Uterus (tissue), 4 donors: Measurements from ENCODE around the gene RTP5. TPM values are rescaled to one million over a fixed set of nuclear protein-coding genes. Genes with fewer than 3 reads are reported as not detected.

ENCODE experiments used
- DNase-seq, 2 donors: peaks; one replicate each; pipeline ENCODE4 v3.0.0-alpha.2; 2019 to 2020
- H3K27ac ChIP-seq, 2 donors: fragments of 200-600 bp; sonication (generic); 1 replicate in 1 of 2; 2 replicates in 1 of 2; pipeline ENCODE4 v1.5.1; 2016 to 2018
- H3K27me3 ChIP-seq, 2 donors: fragments of 200-600 bp; sonication (generic); one replicate each; pipeline ENCODE4 v1.5.1; 2018 to 2019; ENCODE audit warnings: control low read depth in 1 of 2
- H3K36me3 ChIP-seq, 2 donors: fragments of 200-600 bp; sonication (generic); one replicate each; pipeline ENCODE4 v1.5.1; 2019; ENCODE audit warnings: control low read depth in 1 of 2
- H3K4me1 ChIP-seq, 2 donors: fragments of 200-600 bp; sonication (generic); one replicate each; pipeline ENCODE4 v1.5.1; 2018 to 2019; ENCODE audit warnings: control low read depth in 1 of 2
- H3K4me3 ChIP-seq, 2 donors: fragments of 200-600 bp; sonication (generic); 1 replicate in 1 of 2; 2 replicates in 1 of 2; pipeline ENCODE4 v1.5.1; 2018 to 2019; ENCODE audit warnings: mild to moderate bottlenecking in 1 of 2
- H3K9me3 ChIP-seq, 2 donors: fragments of 200-600 bp; sonication (generic); one replicate each; pipeline ENCODE4 v1.5.1; 2019; ENCODE audit warnings: control low read depth in 1 of 2
- POLR2A ChIP-seq, 2 donors: fragments of 450-650 bp; IDR thresholded peaks; one replicate each; pipeline ENCODE4 v1.6.1; 2016; ENCODE audit warnings: antibody characterized with exemption in 2 of 2, mild to moderate bottlenecking in 1 of 2, moderate library complexity in 1 of 2
- intact Hi-C: fragments of 100-400 bp; cut with DNase I; formaldehyde crosslinking; loops from one replicate; pipeline ENCODE4 v1.15.1; 2023; ENCODE audit warnings: low total_unique reads
- total RNA-seq, 4 donors: library from RNA; depleted of rRNA in 3 of 4; stranded (reverse); fragments of >200 nt in 3 of 4; gene quantifications; one replicate each; pipeline versions ENCODE4 v1.1.0 to v1.2.4, GENCODE V29; 2014 to 2023
- TF ChIP-seq, protein P1 (sequence below), 4 experiments: fragments of 200-600 bp in 2 of 4; fragments of 450-650 bp in 2 of 4; sonication (generic) in 2 of 4; IDR thresholded peaks; one replicate each; pipeline ENCODE4 v1.5.1; 2016 to 2019; ENCODE audit warnings: antibody characterized with exemption in 4 of 4, mild to moderate bottlenecking in 2 of 4, moderate library complexity in 1 of 4
- donor health status: DM: yes; HTN: yes; CAD: no.

Gene RTP5
- total RNA-seq, 4 donors from 2014 or later = 0.15 TPM; not detected in 3

DNA sequence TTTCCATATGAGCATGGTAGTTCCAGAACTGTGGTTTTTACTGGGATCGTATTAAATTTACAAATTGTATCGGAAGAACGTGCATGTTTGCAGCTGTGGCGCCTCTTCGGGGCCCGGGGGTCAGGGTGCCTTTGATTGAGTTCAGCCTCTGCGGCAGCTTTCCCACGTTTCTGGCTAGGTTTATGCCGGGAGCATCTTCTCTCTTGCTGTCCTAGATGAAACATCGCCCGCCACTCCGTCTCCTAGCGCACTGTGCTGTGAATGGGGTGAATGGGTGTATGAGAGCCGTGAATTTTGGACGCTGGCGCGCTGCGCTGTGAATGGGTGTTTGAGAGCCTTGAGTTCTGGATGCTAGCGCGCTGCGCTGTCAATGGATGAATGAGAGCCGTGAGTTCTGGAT lies 23.1 kb upstream of the RTP5 start:
- H3K9me3 ChIP-seq = no peaks in the 10 kb centered on the region
- peaks cover 0 to 5% of the 10 kb centered on the region in 2 donors for H3K4me1 ChIP-seq
- no peaks in the 10 kb centered on the region for H3K36me3 ChIP-seq
- no peak overlapping the region for H3K27ac ChIP-seq
- no peak for DNase-seq
- TF ChIP-seq, protein P1, sequence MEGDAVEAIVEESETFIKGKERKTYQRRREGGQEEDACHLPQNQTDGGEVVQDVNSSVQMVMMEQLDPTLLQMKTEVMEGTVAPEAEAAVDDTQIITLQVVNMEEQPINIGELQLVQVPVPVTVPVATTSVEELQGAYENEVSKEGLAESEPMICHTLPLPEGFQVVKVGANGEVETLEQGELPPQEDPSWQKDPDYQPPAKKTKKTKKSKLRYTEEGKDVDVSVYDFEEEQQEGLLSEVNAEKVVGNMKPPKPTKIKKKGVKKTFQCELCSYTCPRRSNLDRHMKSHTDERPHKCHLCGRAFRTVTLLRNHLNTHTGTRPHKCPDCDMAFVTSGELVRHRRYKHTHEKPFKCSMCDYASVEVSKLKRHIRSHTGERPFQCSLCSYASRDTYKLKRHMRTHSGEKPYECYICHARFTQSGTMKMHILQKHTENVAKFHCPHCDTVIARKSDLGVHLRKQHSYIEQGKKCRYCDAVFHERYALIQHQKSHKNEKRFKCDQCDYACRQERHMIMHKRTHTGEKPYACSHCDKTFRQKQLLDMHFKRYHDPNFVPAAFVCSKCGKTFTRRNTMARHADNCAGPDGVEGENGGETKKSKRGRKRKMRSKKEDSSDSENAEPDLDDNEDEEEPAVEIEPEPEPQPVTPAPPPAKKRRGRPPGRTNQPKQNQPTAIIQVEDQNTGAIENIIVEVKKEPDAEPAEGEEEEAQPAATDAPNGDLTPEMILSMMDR (IDR thresholded peaks at IDR 0.05) = no peak
- TF ChIP-seq POLR2A (IDR thresholded peaks at IDR 0.05) = no peak
- H3K27me3 ChIP-seq = no peaks in the 10 kb centered on the region
- intact Hi-C loops = no loop called here
- H3K4me3 ChIP-seq = no peak overlapping the region

DNA sequence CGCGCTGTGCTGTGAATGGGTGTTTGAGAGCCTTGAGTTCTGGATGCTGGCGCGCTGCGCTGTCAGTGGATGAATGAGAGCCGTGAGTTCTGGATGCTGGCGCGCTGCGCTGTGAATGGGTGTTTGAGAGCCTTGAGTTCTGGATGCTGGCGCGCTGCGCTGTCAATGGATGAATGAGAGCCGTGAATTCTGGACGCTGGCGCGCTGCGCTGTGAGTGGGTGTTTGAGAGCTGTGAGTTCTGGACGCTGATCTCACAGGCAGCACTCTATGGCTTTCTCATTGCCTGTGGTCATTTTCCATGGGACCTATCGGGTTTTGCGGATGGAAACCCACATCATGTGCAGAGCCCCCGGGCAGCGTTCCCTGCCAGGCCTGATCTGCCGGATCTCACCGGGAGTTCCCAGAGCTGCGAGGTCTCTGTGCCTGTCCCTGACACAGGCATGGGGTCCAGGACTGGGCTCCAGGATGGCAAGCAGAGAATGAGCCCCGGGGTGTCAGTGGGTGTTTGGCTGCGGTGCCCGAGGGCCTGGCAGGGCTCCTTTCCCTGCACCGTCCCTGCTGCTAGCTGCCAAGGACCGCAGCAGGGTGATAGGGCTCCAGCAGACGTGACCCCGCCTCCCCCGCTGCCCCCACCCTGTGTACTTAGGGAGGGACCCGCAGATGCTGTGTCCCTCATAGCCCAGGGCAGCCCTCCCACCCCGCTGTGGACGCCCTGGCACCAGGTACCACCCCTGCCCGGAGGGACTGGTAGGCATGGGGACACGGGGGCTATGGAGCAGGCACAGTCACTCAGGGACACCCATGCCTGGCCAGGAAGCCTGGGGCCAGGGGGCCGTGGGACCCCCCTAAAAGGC lies 20.5 kb upstream of the RTP5 start:
- Histone ChIP-seq H3K27ac (no peak overlapping the region), H3K27me3 (no peaks in the 10 kb centered on the region), H3K36me3 (no peaks in the 10 kb centered on the region), H3K4me3 (no peak overlapping the region), H3K9me3 (no peaks in the 10 kb centered on the region), H3K4me1 (peaks cover 0 to 5% of the 10 kb centered on the region in 2 donors)
- no peak for DNase-seq
- TF ChIP-seq POLR2A (IDR thresholded peaks at IDR 0.05) = no peak
- TF ChIP-seq, protein P1 (IDR thresholded peaks at IDR 0.05) = no peak
- intact Hi-C loops = no loop called here

DNA sequence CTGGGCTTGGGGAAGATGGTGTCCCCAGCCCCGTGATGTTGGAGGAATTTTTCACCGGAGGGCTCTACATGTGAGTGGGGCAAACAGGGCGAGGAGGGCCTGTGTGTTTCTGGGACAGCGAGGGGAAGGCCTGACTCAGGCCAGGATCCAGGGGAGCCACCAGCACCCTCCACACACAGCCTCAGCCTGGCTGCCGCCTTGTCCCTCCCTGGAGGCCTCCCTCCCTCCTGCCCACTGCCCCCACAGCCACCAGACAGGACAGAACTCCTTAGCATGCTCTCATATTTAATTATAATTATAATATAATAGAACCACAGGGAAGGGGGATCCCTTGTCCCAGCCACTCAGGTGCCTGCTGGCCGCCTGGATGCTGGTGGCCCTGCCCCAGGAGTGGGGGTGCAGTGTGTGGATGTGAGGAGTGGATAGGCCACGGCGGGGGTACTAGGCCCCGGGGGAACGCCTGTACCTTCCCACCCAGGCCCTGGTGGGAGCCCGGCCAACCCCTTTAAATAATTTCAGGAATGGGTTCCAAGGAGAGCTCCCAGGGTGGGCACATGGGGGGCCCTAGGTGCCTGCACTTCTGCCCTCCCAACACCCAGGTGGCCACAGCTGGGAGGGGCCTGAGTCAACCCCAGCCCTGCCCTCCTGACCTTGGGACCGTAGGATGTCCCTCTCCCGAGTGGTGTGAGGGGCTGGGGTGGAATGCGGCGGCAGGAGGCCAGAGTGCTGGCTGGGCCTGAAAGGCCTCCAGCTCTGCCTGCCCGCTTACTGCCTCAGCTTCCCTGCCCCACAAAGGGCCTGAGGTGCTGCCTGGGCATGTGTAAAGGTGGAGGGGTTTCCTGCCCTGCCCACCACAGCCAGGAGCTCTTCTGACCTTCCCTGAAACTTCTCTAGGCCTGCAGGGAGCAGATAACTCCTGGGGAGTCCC lies 19.6 kb upstream of the RTP5 start:
- no peak overlapping the region for H3K4me3 ChIP-seq
- DNase-seq = peak in 1 of 2 donors; percentile 8
- H3K27me3 ChIP-seq = no peaks in the 10 kb centered on the region
- TF ChIP-seq POLR2A (IDR thresholded peaks at IDR 0.05) = no peak
- TF ChIP-seq, protein P1 (IDR thresholded peaks at IDR 0.05) = no peak
- no peaks in the 10 kb centered on the region for H3K36me3 ChIP-seq
- intact Hi-C loops = no loop called here
- H3K9me3 ChIP-seq = no peaks in the 10 kb centered on the region
- no peak overlapping the region for H3K27ac ChIP-seq
- no peaks in the 10 kb centered on the region for H3K4me1 ChIP-seq

DNA sequence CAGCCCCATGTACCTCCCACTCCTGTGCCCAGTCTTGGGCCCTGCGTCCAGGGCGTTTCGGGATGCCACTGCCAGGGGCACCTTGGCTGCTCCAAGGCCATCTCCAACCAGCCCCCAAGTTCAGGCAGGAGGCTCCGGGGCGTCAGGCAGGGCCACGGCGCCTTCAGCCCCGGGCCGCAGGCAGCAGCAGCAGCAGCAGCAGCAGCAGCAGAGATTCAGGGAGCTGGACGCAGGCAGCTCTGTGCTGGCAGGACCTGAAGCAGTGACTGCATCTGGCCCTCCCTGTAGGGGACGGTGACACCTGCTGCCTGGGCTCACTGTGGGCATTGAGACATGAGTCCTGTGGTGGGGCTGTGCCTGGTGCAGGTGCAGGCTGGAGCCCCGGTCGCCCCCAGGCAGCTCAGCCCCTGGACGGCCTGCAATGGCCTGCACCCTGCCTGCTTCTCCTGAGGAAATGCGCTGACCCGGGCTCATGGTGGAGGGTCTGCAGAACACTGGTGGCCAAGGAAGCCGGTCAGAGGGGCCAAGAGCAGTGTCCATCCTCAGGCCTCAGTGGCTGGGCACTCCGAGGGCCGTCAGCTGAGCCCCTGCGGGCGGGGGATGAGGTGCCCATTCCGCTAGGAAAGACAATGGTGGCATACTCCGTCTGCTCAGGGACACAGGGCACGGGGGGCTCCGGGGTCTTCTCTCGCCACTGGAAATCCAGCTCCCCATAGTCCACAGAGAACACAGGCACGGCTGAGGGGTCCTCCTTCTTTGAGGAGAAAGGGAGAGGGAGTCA lies 18.8 kb upstream of the RTP5 start:
- Histone ChIP-seq H3K27ac (no peak overlapping the region), H3K36me3 (no peaks in the 10 kb centered on the region), H3K27me3 (no peaks in the 10 kb centered on the region), H3K4me3 (no peak overlapping the region), H3K4me1 (no peaks in the 10 kb centered on the region), H3K9me3 (no peaks in the 10 kb centered on the region)
- TF ChIP-seq POLR2A (IDR thresholded peaks at IDR 0.05) = no peak
- TF ChIP-seq, protein P1 (IDR thresholded peaks at IDR 0.05) = no peak
- intact Hi-C loops = no loop called here
- peak in 1 of 2 donors; percentile 7 for DNase-seq
